GM18507 (cell line): ENCODE measurements around the gene RYR2.

Experiments used
- DNase-seq: peaks from one replicate; pipeline ENCODE4 v3.0.0; 2011; ENCODE audit warnings: low read depth; ENCODE audit not compliant: insufficient read length; ENCODE audit errors: extremely low spot score
- FAIRE-seq: peaks from 2 replicates; lab custom pipeline; 2011; peaks lifted over from hg19 to GRCh38; lab: Jason Lieb, UNC

Gene RYR2

GRCh38 chr1:237671935-237672334, 630.0 kb downstream of the RYR2 start:
- no peak for DNase-seq
- FAIRE-seq = no peak

DNA sequence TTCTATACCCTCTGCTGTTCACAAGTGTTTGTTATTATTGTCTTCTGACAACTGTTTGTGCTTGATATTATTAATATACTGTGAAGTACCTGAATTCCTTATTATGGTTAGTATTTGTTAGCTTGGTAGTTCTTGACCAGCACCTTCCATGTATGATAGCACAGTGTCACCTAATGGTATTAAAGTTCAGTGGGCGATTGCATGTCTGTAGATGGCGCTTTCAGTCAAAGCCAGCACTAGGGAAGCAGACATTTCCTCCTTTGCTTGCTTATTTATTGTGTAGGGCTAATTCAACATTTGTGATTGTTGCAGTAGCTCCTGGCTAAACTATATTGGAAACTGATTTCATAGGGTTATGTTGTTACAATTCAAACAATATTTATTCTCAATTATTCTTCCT, 630.8 kb downstream of the RYR2 start:
- FAIRE-seq (no peak), DNase-seq (no peak)

GRCh38 chr1:237673631-237674030, 631.6 kb downstream of the RYR2 start:
- DNase-seq = no peak
- FAIRE-seq = no peak

- no peak for FAIRE-seq
- no peak for DNase-seq
These were observed 636.0 kb downstream of the RYR2 start for GRCh38 chr1:237677979-237678378.

DNA sequence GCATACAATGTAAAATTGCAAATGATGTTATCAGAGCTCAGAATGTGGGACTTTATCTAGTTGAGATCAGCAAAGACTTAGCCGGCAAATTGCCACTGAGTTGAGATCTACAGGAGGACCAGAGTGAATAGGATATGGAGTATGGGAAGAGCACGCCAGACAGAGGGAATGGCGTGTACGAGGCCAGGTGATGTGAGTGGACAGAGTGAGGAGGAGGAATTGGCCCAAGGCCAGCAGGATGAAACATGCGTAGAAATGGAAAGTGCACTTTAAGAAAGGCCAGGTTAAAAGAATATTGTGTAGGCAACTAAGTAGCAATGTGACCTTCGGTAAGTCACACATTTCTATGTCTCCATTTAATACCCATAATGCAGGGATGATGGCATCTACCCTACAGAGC, 637.7 kb downstream of the RYR2 start:
- DNase-seq (no peak), FAIRE-seq (no peak)

- DNase-seq (no peak), FAIRE-seq (no peak)
These were observed 639.2 kb downstream of the RYR2 start for GRCh38 chr1:237681210-237681609.

GRCh38 chr1:237684236-237684635, 642.3 kb downstream of the RYR2 start:
- DNase-seq = no peak
- FAIRE-seq = no peak

DNA sequence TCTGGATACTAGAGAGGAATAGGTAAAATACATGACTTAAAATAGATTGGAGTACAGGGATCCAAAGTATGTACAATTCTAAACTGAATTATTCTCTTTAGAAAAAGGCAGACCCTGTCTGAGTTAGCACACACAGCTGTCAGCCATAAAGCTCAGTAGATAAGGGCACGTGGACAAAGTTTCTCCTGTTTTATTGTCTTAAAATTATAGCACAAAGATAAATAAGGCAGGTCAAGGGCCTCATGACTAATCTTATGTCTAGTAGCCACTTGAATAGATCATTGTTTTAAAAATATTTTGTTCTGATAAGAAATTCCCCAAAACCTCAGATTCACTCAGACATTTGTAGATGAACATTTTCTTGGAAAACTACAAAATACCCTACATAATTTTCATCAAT, 643.6 kb downstream of the RYR2 start:
- DNase-seq (no peak), FAIRE-seq (no peak)

- DNase-seq (no peak), FAIRE-seq (no peak)
These were observed 645.8 kb downstream of the RYR2 start for GRCh38 chr1:237687804-237688203.

- no peak for FAIRE-seq
- DNase-seq = no peak
These were observed 648.7 kb downstream of the RYR2 start for GRCh38 chr1:237690656-237691055.

DNA sequence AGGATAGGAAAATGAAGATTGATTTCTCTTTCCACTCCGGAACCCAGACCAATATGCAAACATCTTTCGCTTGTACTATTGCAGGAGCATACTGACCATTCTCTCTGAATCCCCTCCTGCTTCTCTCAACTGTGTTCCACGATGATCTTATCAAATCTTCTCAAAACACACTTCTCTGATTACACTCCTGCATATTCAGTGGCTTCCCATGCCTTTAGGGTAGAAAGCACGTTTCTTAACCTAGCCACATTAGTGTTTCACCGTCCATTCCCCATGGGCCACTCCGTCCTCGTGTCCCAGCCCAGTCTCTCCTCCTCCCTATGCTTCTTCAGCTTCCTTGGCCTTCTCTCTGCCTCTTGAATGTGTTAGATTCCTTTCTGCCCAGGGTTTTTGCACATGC, 650.3 kb downstream of the RYR2 start:
- DNase-seq = no peak
- FAIRE-seq = no peak

DNA sequence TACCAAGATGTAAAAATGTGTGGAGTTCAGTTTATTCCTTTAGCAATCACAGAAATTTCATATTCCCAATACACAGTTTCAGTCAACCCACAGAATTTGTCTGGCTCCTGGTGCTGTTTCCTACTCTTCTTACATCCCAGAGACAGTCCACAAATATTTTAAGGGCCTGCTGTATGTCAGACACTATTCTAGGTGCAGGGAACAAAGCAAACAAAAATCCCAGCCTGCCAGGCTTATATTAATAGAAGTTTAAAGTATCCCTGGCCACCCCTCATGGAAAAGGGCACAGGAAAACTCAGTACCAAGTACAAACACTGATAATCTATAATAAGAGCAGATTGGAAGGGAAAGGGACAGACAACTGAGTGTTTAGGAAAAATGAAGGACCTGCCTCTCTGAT, 653.9 kb downstream of the RYR2 start:
- no peak for DNase-seq
- FAIRE-seq = no peak

- DNase-seq = no peak
- FAIRE-seq = no peak
These were observed 658.2 kb downstream of the RYR2 start for GRCh38 chr1:237700181-237700580.

DNA sequence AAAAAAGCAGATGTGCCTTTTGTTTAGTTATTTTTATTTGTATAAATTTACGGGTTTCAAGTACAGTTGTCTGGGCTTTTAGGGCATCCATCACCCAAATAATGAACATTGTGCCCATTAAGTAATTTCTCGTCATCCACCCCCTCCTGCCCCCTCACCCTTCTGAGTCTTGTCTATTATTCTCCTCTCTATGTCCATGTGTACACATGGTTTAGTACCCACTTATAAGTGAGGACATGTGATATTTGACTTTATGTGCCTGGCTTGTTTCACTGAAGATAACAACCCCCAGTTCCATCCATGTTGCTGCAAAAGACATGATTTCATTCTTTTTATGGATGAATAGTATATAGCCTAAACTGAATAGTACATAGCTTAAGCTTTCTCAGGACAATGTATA, 659.5 kb downstream of the RYR2 start:
- FAIRE-seq = no peak
- no peak for DNase-seq

GRCh38 chr1:237702161-237702560, 660.2 kb downstream of the RYR2 start:
- FAIRE-seq = no peak
- no peak for DNase-seq

GRCh38 chr1:237705462-237705861, 663.5 kb downstream of the RYR2 start:
- DNase-seq (no peak), FAIRE-seq (no peak)

DNA sequence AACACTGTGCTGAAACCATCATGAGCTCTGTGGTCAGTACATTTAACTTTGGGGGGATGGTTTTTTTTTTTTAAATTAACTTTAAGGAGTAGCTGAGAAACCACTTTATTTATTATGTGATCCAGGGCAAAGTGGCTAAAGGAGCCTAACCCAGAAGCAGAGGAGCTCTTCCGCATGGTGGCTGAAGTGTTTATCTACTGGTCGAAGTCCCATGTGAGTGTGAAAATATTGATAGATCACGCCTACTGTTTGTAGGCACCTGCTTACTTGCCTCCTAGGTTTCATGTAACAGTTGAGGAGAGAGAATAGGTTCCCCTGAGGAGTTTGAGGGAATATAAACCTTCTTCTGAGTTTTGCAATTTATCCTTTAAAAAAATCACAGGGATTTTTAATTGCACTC, 667.4 kb downstream of the RYR2 start:
- no peak for FAIRE-seq
- no peak for DNase-seq

DNA sequence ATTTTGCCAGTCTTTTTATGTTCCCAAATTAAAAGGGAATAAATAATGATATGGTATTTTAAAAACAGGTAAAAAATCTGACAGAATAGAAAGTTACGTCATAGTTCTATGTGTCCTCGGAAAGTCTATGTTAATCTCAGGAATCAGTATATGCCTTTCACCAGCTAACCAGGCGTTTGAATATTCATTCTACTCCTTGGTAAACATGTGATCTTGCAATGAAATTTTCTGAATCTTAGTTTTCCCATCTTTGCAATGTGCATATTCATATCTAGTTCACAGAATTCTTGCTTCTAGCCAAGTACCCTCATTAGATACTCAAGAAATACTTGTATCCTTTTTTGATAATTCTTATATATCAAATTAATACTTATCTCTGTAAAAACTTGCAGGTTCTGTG, 669.3 kb downstream of the RYR2 start:
- DNase-seq (no peak), FAIRE-seq (no peak)

GRCh38 chr1:237712082-237712481, 670.1 kb downstream of the RYR2 start:
- FAIRE-seq (no peak), DNase-seq (no peak)

DNA sequence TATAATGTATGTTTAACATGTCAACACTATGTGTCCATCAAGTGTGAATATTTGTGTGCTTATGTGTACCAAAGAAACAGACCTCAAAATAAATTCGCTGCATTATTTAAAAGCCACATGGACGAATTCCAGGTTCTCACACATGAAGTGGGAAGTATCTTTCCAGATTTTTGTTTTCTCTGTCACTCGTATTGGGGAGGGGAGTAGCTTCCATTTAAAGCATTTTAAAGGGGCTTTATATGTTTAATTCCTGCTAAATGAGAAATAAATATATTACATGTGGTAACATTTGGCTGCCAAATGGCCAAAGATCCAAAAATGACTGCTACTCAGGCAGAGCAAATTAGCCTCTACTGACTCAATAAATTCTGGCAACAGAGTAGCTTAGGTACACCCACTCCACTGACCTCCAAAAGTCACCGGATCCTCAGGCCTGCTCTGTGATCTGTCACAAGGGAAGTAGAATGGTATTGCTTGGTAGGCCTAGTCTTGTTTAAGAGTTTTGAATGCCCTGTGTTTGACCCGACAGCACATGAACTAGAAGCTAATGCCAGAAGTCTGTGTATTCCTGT, 670.7 kb downstream of the RYR2 start:
- FAIRE-seq (no peak), DNase-seq (no peak)

- no peak for FAIRE-seq
These were observed 671.9 kb downstream of the RYR2 start for GRCh38 chr1:237713916-237714315.

DNA sequence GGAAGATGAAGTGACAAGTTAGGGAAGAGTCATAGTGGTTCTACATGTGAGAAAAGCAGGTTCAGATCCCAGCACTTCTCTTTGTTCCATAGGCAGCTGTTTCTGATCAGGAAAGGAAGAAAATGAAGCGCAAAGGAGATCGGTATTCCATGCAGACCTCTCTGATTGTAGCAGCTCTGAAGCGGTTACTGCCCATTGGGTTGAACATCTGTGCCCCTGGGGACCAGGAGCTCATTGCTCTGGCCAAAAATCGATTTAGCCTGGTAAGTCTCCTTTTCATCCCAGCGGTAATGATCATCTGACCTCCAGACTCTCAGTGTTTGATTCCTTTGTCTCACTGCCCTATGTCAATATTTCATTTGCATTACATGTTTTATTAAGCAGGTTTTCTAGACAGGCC, 675.1 kb downstream of the RYR2 start:
- no peak for FAIRE-seq
- DNase-seq = no peak

More at GRCh38 chr1:237713916-237714315, 671.9 kb downstream of the RYR2 start:
- no peak for DNase-seq
